GM12874 (cell line): Measurements from ENCODE around the gene ATP1B3.

Experiments used
- TF ChIP-seq, protein P1 (sequence below): IDR thresholded peaks from 2 replicates; pipeline ENCODE4 v1.5.1; 2011; ENCODE audit warnings: low read depth, mild to moderate bottlenecking, control low read depth, low read length, moderate library complexity; ENCODE audit not compliant: insufficient read depth

The ATP1B3 gene

DNA sequence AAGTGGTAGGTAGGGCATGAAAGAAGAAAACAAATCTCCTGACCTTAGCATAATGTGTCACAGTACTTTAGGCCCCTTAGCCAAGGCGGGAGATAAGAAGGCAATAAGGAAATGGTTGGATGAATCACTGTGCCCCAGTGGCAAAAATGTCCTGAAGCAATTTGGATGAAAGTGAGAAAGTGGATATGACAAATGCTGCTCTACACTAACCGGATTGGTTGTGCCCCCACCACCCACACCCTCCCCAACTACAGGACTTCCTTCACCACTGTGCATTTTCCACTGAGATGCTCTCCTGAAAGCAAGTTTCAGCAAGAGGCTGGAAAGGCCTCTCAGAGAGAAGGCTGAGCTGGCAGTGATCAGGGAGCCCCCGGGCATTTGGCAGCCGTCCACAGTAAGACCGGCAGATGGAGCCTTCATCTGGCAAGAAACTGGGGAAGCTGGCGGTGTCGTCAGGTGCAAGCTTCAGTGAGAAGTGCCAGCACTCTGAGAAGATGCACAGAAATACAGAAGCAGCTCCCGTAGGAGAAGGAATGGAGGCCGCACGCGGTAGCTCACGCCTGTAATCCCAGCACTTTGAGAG is 63.8 kb downstream of the ATP1B3 start:
- TF ChIP-seq, protein P1, sequence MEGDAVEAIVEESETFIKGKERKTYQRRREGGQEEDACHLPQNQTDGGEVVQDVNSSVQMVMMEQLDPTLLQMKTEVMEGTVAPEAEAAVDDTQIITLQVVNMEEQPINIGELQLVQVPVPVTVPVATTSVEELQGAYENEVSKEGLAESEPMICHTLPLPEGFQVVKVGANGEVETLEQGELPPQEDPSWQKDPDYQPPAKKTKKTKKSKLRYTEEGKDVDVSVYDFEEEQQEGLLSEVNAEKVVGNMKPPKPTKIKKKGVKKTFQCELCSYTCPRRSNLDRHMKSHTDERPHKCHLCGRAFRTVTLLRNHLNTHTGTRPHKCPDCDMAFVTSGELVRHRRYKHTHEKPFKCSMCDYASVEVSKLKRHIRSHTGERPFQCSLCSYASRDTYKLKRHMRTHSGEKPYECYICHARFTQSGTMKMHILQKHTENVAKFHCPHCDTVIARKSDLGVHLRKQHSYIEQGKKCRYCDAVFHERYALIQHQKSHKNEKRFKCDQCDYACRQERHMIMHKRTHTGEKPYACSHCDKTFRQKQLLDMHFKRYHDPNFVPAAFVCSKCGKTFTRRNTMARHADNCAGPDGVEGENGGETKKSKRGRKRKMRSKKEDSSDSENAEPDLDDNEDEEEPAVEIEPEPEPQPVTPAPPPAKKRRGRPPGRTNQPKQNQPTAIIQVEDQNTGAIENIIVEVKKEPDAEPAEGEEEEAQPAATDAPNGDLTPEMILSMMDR = no peak

DNA sequence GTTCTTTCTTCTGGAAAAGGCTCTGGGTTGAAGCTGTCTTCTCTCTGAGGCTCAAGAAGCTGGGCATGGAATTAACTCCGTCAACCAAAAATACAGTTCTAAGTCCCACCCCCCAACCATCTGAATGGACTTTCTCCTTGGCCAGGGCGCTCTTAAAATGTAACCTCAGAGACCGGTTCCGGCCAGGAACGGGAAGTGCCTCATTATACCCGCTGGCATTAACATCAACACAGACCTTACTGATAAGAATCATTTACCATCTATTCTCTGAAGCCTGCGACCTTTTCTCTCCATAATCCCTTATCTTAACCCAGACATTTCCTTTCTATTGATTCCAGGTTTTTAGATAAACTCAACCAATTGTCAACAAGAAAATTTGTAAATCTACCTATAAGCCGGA is 64.7 kb downstream of the ATP1B3 start:
- TF ChIP-seq, protein P1 = no peak

DNA sequence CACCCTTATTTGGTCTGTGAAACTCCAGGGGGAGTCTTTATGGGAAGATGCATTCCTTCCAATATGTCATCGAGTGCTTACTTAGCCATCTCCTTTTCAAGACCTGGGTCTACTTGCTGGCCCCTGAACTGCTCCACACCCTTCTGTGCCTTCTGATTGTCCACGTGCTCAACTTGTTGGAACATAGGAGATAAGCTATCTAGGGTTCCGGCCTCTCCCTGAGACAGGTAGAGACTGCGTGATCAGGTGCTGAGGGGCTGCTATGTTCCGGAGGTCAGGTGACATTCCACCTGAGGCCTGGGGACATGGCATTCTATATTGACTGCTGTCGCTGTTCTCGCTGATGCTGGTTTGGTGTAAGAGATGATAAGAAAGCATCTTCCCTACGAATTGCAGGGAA is 65.6 kb downstream of the ATP1B3 start:
- TF ChIP-seq, protein P1 = no peak

DNA sequence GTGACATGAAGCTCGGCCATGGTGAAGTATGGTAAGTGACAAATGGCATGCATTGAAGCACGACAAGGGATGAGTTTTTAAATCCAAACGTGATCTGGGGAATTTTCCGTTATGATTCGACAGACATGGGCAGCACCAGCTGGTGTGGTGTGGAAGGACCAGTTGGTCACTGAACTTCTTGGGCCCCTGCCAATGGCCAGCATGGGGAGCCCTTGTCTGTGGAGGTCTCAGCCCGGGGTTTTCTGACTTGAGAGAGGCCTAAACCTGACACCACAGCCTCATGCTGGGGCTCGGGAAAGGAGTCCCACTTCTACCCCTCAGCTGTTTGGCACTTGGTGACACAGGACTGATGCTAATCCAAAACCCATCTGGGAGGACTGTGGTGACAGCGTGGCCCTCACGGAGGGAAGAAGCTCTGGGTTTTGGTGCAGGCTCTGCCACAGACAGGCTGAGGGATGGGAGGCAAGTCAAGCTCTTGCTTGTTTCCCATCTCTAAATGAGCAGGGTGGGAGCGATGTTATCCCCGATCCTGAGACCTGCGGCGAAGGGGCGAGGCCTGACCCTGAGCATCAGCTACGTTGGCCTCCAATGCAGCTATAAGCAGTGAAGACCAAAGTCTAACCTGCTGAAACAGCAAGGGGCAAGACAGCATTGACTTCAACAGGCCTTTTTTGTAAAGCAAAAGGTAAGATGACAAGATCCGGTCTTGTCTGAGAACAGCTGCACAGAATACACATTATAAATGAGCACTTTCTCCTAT is 69.5 kb downstream of the ATP1B3 start:
- TF ChIP-seq, protein P1 = no peak

DNA sequence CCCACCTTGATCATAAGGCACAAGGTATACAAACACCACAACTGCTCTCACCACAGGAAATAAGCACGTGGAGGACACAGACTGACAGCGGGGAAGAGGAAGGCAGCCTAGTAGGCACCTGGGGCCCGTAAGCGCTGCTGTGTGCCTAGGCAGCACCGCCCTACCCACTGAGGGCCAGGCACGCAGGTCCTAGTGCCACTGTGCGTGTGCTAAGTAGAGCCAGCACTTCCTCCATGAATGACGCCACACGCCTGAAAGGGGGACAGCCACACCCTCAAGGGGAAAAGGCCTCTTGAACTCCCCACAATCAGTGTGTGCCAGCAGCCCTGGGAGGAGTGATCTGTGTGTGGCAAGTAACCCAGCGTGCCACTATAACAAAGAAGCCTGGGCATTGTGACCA is 73.0 kb downstream of the ATP1B3 start:
- TF ChIP-seq, protein P1 = no peak

DNA sequence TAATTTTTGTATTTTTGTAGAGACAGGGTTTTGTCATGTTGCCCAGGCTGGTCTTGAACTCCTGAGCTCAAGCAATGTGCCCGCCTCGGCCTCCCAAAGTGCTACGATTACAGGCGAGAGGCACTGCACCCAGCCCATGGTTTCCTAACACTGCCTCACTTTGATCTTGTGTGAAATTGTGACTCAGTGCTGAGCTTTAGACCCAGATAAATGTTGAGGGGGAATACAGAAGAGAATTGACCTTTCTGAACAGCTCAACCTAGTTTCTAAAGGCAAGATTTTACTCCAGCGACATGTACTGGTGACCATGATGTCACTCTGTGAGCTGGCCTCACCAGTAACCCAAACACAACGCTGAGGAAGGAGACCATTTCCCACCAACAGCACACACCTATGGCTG is 73.5 kb downstream of the ATP1B3 start:
- TF ChIP-seq, protein P1 = no peak

DNA sequence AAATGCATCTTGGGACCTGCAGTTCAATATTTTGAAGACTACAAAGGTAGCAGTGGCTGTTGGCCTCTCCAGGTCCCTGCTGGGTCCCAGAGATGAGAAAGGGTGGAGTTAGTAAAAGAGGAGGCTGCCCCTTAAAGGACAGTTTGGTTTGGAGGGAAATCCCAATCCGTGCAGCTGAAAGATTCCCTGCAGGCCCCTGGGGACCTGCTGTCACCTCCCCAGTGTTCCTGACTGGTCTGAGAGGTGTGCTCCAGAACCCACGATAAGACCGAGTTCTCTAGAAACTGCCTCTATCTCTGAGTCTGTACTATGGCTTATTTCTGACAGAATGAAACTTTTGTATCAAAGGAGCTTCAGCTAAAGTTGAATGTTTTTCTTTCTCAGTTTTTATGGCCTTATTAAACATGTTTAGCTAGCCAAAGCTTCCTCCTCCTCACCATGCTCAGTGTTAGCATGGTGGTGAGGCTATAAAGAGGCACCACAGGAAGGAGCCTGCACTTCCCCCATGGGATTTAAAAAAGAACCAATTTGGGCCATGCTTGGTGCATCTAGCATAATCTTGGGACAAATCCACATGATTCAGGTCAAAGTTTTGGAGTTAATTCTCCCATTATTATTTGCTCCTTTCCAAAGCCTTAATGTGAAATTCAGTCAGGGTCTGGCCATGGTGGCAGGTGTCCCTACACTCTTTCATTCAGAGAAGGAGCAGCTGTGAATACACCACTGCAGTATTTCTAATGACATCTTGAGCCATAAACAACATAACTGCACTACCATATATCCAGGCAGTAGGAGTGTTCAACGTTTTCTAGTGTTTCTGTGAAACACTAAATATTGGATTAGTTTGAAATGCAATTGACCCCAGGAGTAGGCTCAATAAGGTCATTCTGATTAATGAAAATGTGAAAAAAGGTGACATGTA is 74.4 kb downstream of the ATP1B3 start:
- TF ChIP-seq, protein P1 = no peak
